Neural cell (in vitro differentiated cells): Measurements from ENCODE around the gene ABCA4. TPM values are rescaled to one million over a fixed set of nuclear protein-coding genes. Genes with fewer than 3 reads are reported as not detected.

ENCODE experiments used
- H2AFZ ChIP-seq: fragments of 200-600, 300-800 bp; sonication (generic), shearing (Covaris generic); 2 replicates; pipeline ENCODE4 v1.6.0; 2014; ENCODE audit warnings: low read depth, mild to moderate bottlenecking, antibody characterized with exemption, low read length, moderate library complexity
- H3F3A ChIP-seq: fragments of 200-600 bp; shearing (Covaris generic); 2 replicates; pipeline ENCODE4 v1.6.1; 2016; ENCODE audit warnings: mild to moderate bottlenecking, moderate library complexity, mixed read lengths, antibody characterized with exemption, low read length; ENCODE audit not compliant: insufficient read depth, poor library complexity, severe bottlenecking
- H3K27ac ChIP-seq: fragments of 200-600, 300-800 bp; sonication (generic), shearing (Covaris generic); 2 replicates; pipeline ENCODE4 v1.5.1; 2014; ENCODE audit warnings: mild to moderate bottlenecking, low read length, moderate library complexity
- H3K27me3 ChIP-seq: fragments of 300-800, 200-600 bp; sonication (generic), shearing (Covaris generic); 2 replicates; pipeline ENCODE4 v1.6.0; 2014; ENCODE audit warnings: mild to moderate bottlenecking, low read depth, low read length, moderate library complexity; ENCODE audit not compliant: insufficient read depth
- H3K36me3 ChIP-seq: fragments of 300-800, 200-600 bp; sonication (generic), shearing (Covaris generic); 2 replicates; pipeline ENCODE4 v1.5.1; 2014; ENCODE audit warnings: mild to moderate bottlenecking, antibody characterized with exemption, low read length, moderate library complexity; ENCODE audit not compliant: insufficient read depth
- H3K4me2 ChIP-seq: fragments of 300-800, 200-600 bp; sonication (generic), shearing (Covaris generic); 2 replicates; pipeline ENCODE4 v1.6.0; 2014; ENCODE audit warnings: mild to moderate bottlenecking, low read length
- H3K4me3 ChIP-seq: fragments of 300-800, 200-600 bp; sonication (generic), shearing (Covaris generic); 2 replicates; pipeline ENCODE4 v1.5.1; 2014; ENCODE audit warnings: mild to moderate bottlenecking, low read length, moderate library complexity
- H3K79me2 ChIP-seq: fragments of 200-600 bp; shearing (Covaris generic); replicated peaks from 2 replicates; pipeline ENCODE4 v1.6.0; 2014; ENCODE audit warnings: mild to moderate bottlenecking, low read length, moderate library complexity; ENCODE audit not compliant: insufficient read depth
- H3K9ac ChIP-seq: fragments of 300-800, 200-600 bp; sonication (generic), shearing (Covaris generic); 2 replicates; pipeline ENCODE4 v1.6.1; 2016; ENCODE audit warnings: mild to moderate bottlenecking, low read length, mixed read lengths
- H3K9me2 ChIP-seq: fragments of 200-600 bp; shearing (Covaris generic); 2 replicates; pipeline ENCODE4 v1.6.1; 2016; ENCODE audit warnings: mild to moderate bottlenecking, low read length, mixed read lengths; ENCODE audit not compliant: insufficient read depth
- H3K9me3 ChIP-seq: fragments of 200-600, 300-800 bp; sonication (generic), shearing (Covaris generic); 2 replicates; pipeline ENCODE4 v1.6.1; 2016; ENCODE audit warnings: mild to moderate bottlenecking, mixed run types, low read length, moderate library complexity, mixed read lengths
- H4K20me1 ChIP-seq: fragments of 200-600 bp; shearing (Covaris generic); 2 replicates; pipeline ENCODE4 v1.6.1; 2016; ENCODE audit warnings: mild to moderate bottlenecking, mixed run types; ENCODE audit not compliant: insufficient read depth
- EP300 ChIP-seq: fragments of 450-650 bp; conservative IDR thresholded peaks from 2 replicates; pipeline ENCODE4 v1.6.1; 2014; ENCODE audit warnings: antibody characterized with exemption, mild to moderate bottlenecking, moderate library complexity; ENCODE audit not compliant: poor library complexity, severe bottlenecking
- EZH2 ChIP-seq: fragments of 200-600, 300-800 bp; shearing (Covaris generic), sonication (generic); IDR thresholded peaks from 2 replicates; pipeline ENCODE4 v1.6.1; 2014; ENCODE audit warnings: antibody characterized with exemption, low read length, borderline replicate concordance, mild to moderate bottlenecking; ENCODE audit not compliant: insufficient read depth, poor library complexity, severe bottlenecking
- MXI1 ChIP-seq: fragments of 450-650 bp; conservative IDR thresholded peaks from 2 replicates; pipeline ENCODE4 v1.6.1; 2014; ENCODE audit warnings: antibody characterized with exemption, mild to moderate bottlenecking; ENCODE audit not compliant: poor library complexity, severe bottlenecking
- POLR2AphosphoS5 ChIP-seq: IDR thresholded peaks from 2 replicates; pipeline ENCODE4 v1.6.1; 2012
- RAD21 ChIP-seq: fragments of 450-650 bp; conservative IDR thresholded peaks from 2 replicates; pipeline ENCODE4 v1.6.1; 2014; ENCODE audit warnings: antibody characterized with exemption, mild to moderate bottlenecking, moderate library complexity
- SMC3 ChIP-seq: fragments of 450-650 bp; conservative IDR thresholded peaks from 2 replicates; pipeline ENCODE4 v1.6.1; 2014; ENCODE audit warnings: antibody characterized with exemption, mild to moderate bottlenecking, moderate library complexity; ENCODE audit not compliant: poor library complexity
- polyA plus RNA-seq: library from polyadenylated mRNA; depleted of rRNA; stranded (reverse); fragments of >200 nt; gene quantifications from 2 replicates; pipeline ENCODE4 v1.2.3, GENCODE V29; 2014
- TF ChIP-seq, protein P1 (sequence below): fragments of 450-650 bp; IDR thresholded peaks from 2 replicates; pipeline ENCODE4 v1.5.1; 2014; ENCODE audit warnings: antibody characterized with exemption, mild to moderate bottlenecking, moderate library complexity; ENCODE audit not compliant: poor library complexity, severe bottlenecking
- TF ChIP-seq, protein P2 (sequence below): IDR thresholded peaks from 2 replicates; pipeline ENCODE4 v1.6.1; 2012; ENCODE audit warnings: borderline replicate concordance

ABCA4 gene
- polyA plus RNA-seq, 1 donor from 2014 or later = not detected

DNA sequence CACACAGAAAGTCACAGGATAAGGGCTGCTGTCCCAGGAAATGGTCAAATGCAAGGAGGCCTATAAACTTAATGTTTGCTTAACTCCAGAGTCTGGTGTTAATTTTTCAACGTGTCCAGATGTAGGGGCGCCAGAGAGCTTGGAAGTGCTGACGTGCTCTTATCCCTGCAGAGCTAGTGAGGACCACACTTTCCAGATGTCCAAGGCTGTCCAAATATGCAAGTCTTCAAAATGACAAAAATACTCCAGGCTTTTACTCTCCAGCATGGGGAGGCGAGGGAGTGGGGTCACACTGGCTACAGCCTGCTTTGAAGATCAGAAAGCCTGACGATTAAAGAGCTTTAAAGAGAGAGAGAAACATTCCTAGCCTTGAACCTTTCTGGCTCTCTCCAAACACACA, 57.6 kb downstream of the ABCA4 start:
- no peaks in the 10 kb centered on the region for H4K20me1 ChIP-seq
- no peaks in the 10 kb centered on the region for H3K79me2 ChIP-seq
- no peaks in the 10 kb centered on the region for H3K9me2 ChIP-seq
- no peak overlapping the region for H3K4me2 ChIP-seq
- H3K9me3 ChIP-seq = no peaks in the 10 kb centered on the region
- TF ChIP-seq, protein P1, sequence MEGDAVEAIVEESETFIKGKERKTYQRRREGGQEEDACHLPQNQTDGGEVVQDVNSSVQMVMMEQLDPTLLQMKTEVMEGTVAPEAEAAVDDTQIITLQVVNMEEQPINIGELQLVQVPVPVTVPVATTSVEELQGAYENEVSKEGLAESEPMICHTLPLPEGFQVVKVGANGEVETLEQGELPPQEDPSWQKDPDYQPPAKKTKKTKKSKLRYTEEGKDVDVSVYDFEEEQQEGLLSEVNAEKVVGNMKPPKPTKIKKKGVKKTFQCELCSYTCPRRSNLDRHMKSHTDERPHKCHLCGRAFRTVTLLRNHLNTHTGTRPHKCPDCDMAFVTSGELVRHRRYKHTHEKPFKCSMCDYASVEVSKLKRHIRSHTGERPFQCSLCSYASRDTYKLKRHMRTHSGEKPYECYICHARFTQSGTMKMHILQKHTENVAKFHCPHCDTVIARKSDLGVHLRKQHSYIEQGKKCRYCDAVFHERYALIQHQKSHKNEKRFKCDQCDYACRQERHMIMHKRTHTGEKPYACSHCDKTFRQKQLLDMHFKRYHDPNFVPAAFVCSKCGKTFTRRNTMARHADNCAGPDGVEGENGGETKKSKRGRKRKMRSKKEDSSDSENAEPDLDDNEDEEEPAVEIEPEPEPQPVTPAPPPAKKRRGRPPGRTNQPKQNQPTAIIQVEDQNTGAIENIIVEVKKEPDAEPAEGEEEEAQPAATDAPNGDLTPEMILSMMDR = peak; percentile 31
- no peak for TF ChIP-seq EP300
- H2AFZ ChIP-seq = no peak overlapping the region
- no peak overlapping the region for H3K4me3 ChIP-seq
- no peak overlapping the region for H3K9ac ChIP-seq
- no peaks in the 10 kb centered on the region for H3K27me3 ChIP-seq
- H3K27ac ChIP-seq = no peak overlapping the region
- H3F3A ChIP-seq = no peaks in the 10 kb centered on the region
- H3K36me3 ChIP-seq = no peaks in the 10 kb centered on the region

DNA sequence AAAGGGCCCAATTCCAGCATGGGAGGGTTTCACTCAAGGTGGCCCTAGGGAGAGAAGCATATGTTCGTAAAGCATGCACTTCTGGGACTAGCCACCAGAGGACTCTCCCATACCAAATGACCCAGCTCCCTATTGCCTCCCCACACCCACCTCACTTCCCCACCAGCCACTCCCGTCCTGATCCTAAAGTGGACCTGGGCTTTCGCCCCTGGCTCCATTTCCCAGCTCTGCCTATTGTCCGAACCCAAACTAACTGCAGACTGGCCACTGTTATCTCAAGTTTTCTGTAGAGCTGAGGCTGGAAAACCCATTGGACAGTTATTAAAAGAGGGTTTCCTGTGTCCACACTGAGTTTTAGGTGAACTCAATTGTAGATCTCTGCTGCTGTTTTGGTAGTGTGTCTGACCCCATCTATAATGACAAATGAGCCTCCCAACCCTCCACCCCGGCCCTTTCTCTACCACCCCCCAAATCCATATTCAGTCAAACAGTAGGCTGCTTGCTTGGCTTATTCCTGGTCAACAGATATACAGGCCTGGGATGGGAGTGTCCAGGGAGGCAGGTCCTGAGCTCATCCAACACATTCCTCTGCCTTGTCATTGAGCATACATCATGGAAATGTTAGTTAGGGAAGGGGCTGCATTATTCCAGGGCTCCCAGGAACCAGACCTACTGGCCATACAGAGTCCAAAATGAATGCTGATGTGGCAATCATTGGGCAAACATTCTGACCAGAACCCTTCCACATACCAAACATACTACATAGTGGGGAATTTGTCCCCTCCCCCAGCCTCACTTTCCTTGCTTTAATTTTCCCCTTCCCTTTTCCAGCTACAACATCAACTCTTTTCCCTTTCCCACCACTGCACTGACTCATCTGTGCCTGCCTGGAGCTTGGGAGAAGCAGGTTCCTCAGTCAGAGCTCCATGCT, 59.2 kb downstream of the ABCA4 start:
- Histone ChIP-seq H3K4me2 (no peak overlapping the region), H3K36me3 (no peaks in the 10 kb centered on the region), H3K9me3 (no peaks in the 10 kb centered on the region), H2AFZ (no peak overlapping the region), H3F3A (no peaks in the 10 kb centered on the region), H4K20me1 (no peaks in the 10 kb centered on the region), H3K9me2 (no peaks in the 10 kb centered on the region), H3K4me3 (no peak overlapping the region), H3K79me2 (no peaks in the 10 kb centered on the region), H3K9ac (no peak overlapping the region), H3K27ac (no peak overlapping the region), H3K27me3 (no peaks in the 10 kb centered on the region)
- TF ChIP-seq SMC3 (peak; percentile 84), EZH2 (no peak), RAD21 (peak; percentile 76)
- TF ChIP-seq, protein P1 = peak; percentile 73

DNA sequence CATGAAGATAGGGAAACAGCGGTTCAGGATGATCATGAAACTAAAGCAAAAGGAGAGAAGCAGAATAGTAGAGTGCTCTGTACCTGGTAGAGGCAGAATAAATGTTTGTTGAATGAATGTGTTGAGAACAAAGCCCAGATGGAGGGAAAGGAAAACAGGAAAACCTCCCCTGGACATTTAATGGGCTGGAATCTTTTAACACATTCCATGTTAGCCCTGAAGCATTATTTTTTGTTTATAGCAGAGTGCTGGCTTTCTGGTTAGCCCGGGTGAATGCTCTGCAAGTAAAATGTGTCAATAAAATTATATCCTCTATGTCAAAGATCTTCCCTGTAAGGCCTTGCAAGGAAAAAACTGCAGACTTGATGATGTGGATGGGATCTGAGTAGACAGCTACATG, 60.2 kb downstream of the ABCA4 start:
- no peaks in the 10 kb centered on the region for H3K36me3 ChIP-seq
- H4K20me1 ChIP-seq = no peaks in the 10 kb centered on the region
- H3K27ac ChIP-seq = no peak overlapping the region
- H2AFZ ChIP-seq = no peak overlapping the region
- H3F3A ChIP-seq = no peaks in the 10 kb centered on the region
- H3K9ac ChIP-seq = no peak overlapping the region
- H3K9me3 ChIP-seq = no peaks in the 10 kb centered on the region
- TF ChIP-seq EZH2 = no peak
- TF ChIP-seq POLR2AphosphoS5 = no peak
- no peak for TF ChIP-seq EP300
- TF ChIP-seq MXI1 = no peak
- TF ChIP-seq SMC3 = no peak
- no peak for TF ChIP-seq RAD21
- TF ChIP-seq, protein P1 = no peak
- TF ChIP-seq, protein P2, sequence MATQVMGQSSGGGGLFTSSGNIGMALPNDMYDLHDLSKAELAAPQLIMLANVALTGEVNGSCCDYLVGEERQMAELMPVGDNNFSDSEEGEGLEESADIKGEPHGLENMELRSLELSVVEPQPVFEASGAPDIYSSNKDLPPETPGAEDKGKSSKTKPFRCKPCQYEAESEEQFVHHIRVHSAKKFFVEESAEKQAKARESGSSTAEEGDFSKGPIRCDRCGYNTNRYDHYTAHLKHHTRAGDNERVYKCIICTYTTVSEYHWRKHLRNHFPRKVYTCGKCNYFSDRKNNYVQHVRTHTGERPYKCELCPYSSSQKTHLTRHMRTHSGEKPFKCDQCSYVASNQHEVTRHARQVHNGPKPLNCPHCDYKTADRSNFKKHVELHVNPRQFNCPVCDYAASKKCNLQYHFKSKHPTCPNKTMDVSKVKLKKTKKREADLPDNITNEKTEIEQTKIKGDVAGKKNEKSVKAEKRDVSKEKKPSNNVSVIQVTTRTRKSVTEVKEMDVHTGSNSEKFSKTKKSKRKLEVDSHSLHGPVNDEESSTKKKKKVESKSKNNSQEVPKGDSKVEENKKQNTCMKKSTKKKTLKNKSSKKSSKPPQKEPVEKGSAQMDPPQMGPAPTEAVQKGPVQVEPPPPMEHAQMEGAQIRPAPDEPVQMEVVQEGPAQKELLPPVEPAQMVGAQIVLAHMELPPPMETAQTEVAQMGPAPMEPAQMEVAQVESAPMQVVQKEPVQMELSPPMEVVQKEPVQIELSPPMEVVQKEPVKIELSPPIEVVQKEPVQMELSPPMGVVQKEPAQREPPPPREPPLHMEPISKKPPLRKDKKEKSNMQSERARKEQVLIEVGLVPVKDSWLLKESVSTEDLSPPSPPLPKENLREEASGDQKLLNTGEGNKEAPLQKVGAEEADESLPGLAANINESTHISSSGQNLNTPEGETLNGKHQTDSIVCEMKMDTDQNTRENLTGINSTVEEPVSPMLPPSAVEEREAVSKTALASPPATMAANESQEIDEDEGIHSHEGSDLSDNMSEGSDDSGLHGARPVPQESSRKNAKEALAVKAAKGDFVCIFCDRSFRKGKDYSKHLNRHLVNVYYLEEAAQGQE = no peak
- H3K9me2 ChIP-seq = no peaks in the 10 kb centered on the region
- H3K4me2 ChIP-seq = no peak overlapping the region
- no peak overlapping the region for H3K4me3 ChIP-seq
- H3K27me3 ChIP-seq = no peaks in the 10 kb centered on the region
- no peaks in the 10 kb centered on the region for H3K79me2 ChIP-seq
